GM21515 (cell line): ENCODE data around the gene PRDM16.

ENCODE experiments used
- ATAC-seq: cut with Tn5 transposase; IDR thresholded peaks from one replicate; pipeline ENCODE4 v1.9.1; 2021; ENCODE audit not compliant: unreplicated experiment

The PRDM16 gene

DNA sequence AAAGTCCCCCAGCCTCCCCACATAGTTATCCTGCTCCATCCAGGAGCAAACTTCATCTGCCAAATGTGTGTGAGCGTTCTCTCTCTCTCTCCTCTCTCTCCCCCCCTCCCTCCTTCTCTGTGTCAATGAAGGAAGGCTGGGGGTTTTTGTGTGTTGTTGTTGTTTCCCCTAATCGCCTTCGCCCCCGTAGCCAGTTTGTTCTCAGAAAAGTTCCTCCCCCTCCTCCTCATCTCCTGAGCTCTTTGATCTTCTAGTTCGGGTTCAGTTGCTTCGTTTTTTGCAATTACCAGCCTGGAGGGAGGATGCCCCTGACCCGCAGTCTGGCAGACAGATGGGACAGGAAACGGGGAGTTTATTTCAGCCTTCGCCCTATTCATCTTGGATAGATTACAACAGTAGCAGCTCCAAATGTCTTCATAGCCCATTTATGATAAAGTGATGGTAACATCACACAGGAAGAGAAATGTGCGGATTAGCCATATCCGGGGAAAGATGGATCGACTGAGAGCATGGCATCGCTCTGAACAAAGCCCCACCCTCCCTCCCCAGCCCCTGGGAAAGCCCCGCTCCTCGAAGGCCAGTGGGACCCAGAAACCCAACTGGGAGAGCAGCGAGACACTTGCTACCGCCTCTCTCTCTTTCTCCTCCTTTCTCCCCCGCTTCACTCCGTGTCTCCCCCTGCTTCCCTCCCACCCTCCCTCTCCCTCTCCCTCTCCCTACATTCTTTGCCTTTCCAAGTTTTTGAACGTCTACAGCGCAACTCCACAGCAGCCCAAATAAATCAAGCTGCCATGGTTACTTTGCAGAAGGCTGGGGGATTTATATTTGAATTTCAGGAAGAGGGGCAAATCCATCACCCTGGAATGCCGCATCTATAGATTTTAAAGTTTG is 245.7 kb downstream of the PRDM16 start:
- no peak for ATAC-seq

DNA sequence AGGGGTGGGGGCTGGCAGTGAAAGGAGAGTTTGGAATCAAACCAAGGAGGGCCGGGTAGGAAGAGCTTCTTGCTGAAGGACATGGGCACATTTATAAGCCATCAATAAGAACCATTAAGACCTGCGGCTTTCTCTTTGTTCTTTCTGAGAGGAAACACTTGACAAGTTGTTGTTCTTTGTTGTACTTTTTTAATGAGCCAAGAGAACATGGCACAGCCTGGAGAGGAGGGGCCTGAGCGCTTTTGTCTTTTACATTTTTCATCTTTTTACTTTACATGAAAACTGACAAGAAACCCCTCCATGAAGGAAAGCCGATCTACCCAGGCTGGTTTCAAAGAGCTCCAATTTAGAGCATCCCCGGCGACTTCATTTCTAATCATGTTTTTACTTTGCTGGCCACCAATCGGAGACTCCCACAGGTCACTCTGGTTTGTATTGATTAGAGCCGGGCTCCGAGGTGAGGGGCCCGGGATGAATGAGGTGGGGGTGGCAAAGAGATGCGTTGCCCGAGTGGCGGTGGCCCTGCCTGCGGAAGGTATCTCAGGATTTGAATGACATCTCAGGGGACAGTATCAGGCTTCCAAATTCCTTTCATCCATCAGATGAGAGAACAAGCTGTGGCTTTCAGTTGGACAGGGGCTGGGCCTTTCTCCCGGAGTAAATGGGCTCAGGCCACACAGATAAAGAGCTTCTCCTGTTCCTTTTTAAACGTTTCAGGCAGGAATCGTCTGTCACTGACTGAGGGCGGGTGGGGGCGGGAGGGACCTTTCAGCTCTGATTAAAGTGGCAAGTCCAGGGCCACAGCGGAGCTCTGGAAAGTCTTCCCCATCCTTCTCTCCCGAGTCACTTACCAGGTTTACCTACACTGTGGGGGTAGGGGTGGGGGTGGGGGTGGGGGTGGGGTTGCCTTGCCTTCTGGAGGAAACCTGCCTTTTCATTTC is 246.7 kb downstream of the PRDM16 start:
- no peak for ATAC-seq

DNA sequence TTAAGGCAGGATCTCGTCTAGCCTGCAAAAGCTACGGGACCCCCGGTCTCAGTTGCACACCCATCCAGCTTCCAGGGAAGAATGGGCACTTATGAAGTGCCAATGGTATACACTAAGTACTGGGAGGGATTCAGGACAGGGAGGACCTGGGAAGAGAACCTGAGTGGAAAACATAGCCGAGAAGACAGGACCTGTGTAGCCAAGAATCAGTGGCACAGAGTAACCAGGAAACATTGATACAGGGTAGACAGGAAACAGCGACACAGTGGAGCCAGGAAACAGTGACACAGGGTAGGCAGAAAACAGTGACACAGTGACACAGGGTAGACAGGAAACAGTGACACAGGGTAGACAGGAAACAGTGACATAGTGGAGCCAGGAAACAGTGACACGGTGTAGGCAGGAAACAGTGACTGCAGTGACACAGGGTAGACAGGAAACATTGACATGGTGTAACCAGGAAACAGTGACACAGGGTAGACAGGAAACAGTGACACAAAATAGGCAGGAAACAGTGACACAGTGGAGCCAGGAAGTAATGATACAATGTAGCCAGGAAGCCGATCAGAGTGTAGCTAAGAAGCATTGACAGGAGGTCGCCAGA is 247.4 kb downstream of the PRDM16 start:
- ATAC-seq = no peak

DNA sequence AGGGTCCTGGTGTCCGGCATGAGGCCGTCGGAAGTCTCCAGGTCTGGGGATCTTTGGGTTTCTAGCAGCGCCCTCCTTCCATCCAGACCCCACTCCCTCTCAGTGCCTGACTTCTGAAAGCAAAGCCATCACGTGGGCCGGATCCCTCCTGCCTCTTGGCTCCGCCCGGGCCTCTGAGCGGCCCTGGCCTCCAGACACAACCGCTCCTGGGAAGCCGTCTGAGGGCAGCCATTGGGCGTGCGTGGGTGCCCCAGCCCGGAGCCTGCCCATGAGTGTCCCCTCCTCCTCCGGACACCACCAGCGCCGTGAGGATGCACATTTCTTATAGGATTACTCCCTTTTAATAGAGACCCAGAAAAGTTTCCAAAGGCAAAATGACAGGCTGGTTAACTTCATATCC is 248.5 kb downstream of the PRDM16 start:
- no peak for ATAC-seq

DNA sequence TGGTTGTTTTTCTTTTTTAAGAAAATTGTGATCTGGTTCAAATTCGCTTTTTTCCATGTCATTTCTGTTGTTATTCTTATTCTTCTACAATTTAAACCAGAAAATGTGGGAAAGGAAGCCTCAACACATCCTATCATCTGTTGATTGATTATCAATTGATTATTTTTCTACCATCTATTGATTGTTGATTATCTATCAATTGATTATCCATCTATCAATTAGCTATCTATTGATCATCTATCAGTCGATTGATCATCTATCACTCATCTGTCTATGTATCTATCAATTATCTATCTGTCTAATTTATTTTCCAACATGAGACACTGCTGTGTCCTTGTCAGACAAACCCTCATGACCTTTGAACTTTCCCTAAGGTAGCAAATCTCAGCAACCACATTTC is 249.3 kb downstream of the PRDM16 start:
- ATAC-seq = no peak

DNA sequence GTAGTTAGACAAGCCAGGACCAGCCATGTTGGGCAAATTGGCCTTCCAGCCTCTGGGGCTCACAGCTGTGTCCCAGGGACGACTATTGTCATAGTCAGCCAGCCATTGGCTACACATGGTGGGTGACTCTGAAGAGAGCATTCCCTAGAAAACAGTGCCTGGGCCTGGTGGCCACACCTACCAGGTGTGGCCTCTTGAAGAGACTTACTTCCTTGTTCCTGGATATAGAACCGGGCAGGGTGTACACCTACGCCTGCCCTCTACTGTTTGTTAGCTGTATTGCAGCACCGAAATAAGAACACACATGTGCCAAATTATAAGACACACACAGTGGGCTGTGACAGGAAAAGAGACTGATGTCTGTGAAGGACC is 250.9 kb downstream of the PRDM16 start:
- ATAC-seq = no peak

DNA sequence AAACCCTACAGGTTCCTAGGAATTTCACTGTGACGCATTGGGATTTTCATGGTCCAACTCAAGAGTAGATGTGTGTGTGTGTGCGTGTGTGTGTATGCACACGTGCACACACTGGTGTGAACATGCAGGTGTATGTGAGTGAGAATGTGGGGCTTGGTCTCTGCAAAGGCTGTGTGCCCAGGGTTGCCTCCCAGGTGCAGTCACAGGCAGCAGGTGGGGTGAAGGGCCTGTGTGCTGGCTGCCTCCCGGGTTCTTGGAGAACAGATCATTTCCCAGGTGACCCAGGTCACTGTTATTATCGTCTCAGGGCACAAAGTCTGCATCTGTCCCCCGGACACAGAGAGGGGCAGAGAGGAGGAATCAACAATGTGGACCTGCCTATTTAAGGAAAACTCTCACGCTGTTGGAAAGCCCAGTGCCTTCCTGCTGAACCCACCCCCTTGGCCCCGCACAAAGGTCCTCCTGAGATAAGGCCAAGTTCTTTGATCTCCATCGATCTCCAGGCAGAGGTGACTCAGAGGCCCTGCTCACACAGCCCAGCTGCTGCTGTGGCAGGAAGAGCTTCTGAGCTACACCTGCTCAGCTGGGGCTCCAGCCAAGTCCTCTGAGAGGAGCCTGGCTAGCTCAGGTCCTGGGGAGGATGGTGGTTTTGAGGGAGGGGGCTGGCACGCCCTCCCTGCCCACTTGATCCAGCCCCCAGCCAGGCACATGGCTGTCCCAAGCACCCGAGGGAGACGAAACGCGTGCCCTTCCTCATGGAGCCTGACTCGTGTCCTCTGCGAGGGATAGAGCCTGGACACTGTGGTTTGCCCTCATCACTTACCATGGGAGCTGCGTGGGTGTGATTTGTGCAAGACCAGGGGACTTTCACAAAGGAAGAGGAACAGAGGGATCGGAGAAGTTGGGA is 251.5 kb downstream of the PRDM16 start:
- ATAC-seq = no peak

DNA sequence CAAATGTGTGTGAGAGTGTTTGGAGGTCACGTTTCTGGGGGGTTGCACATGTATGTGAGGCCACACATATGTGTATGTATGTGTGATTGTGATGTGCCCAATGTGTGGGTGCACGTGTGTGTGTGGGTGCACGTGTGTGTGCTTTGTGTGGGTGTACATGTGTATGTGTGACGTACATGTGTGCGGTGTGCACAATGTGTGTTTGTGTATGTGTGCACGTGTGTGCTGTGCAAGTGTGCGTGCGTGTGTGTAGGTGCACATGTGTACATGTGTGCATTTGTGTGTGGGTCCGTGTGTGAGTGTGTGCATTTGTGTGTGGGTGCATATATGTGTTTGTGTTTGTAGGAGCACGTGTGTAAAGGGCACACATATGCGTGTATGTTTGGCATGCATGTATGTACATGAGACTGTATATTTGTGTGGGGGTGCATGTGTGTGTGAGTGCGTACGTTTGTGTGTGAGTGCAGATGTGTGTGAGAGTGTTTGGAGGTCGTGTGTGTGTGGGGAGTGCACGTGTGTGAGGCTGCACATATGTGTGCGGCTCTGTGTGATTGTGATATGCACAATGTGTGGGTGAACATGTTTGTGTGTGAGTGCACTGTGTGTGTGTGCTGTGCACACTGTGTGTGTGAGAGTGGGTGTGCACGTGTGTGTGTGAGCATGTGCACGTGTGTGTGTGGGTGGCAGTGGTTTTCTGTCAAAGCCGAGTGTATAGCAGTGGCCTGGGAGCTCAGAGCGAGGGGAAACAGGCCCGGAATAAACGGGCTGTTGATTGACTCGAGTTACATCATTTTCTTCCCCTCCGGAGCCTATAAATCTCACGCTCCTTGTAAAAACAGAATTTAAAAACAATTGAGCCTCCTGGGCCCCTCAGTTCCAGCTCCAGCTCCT is 252.8 kb downstream of the PRDM16 start:
- ATAC-seq = no peak

DNA sequence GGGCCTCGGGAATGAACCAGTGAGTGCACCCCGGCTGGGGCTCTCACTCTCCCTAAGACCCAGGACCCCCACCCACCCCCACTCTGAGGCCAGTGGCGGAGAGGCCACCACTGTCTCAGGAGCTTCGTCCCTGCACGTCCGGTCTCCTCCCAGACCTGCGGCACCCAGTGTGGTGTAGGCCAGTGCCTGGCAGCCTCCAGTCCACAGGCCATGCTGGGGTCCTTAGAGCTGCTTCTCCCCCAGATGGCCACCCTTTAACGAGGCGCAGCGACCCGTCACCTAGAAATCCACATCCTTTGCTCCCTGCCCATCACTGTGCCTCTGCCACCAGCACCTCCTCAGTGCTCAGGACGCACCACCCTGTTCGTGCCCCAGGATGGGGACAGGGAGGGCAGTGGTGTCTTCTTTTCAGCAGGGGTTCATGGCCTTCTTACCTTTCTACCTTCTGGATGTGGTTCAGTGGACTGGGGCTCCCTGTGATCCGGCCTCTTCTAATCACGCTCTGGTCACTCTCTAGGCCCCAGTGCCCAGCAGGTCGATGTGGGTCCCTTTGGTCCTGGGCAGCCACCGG is 253.5 kb downstream of the PRDM16 start:
- ATAC-seq = no peak

DNA sequence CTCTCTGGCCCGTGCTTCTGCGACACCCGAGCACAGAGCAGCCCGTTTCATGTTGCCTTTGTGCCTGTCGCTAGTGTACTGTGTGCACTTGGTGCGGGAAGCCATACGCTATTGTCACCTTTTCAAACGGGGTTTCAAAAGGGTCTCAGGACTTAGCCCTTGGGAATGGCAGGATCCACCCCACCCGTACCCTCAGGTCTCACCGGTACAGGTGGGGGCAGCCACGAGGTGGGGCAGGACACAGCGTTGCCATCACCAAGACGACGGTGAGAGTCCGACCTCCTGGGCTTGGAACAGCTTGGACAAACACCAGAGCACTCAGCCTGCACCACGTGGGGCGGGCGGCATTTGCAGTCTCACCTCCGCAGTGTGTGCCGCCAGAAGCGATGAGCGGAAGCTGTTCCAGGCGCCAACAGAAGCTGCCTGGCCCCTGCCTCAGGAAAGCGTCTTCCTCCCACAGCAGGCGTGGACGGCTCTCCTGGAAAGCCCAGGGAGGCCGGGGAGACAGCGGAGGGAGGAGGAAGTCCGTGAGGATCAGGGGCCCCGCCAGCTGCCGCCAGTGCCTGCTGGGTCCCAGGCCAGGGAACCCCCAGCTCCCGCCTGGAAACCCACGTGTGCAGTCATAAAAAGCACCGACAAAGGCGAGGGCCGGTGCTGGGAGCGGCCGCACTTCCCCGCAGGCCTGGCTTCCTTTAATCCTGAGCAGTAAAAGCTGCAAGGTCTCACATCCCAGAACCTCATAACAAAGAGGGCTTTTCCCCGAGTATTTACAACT is 254.2 kb downstream of the PRDM16 start:
- ATAC-seq = no peak

DNA sequence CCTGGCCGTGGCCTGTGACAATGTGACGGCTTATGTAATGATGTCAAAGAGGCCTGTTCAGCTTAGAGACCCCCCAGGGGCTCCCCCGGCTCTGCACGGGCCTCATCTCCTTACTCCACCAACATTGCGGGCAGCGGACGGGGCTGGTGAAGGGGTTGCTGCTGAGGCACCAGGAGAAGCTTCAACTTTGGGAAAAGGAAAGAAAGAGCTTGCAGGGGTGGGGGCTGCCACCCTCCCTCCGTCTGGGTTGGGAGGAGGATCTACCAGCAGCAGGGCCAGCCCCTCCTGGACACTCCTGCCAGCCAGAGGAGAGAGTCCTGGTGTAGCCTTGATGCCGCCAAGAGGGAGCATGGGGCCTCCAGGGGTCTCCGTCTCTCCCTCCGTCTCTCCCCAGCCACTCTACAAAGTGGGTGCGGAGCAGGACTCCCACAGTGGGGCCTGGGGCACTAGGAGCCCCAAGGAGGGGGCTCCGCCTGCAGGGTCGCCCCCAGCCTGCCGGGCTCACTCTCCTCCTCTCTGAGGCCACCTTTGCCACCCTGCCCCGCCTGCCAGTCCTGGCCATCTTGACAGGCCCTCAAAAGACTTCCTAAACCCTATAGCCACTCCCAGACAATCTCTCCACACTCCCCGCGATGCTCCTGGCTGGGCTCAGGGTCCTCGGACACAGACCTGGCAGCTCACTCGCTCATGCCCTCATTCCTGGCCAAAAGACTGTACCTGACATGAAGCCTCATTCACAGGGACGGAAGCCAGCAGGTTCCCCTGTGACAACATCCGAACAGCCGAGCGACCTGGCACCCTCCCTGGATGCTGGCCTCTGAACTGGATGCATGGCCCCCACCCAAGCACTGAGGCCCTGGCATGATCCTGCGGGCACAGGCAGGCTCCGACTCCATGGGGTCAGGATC is 255.0 kb downstream of the PRDM16 start:
- no peak for ATAC-seq

DNA sequence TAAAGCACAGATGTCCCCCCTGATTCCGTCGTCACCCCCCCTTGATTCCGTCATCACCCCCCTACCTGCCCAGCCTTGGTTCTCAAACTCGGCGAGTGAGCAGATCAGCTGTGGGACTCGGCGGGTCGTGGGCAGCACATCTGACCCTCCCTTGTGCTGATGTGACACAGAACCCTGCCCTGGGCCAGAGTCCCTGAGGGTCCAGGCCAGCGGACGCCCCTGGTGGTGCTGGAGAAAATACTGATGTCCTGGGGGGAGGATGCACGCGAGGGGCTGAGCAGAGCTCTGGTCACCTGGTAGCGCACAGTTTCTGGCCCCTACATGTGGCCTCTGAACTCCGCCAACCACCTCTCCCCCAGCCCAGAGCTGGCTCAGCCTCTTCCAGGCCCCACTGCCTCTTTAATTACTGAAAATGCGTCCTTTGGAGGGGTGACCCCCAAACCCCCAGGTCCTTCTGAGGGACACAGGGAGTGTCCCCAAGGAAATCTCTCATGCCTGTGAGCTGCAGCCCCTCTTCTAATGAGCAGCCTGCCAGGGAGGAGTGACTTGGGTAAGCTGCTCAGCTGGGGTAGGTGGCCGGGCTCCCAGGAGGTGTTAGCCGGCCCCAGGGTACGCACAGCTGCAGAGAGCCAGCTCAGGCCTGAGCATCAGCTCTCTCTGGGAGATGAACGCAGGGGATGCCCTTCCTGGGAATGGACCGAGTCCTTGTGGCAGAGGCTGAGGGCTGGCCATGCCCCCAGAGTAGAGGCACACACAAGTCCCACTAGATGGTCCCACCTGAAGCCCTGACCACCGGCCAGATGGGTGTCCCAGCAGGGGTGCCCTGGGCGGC is 255.9 kb downstream of the PRDM16 start:
- no peak for ATAC-seq

DNA sequence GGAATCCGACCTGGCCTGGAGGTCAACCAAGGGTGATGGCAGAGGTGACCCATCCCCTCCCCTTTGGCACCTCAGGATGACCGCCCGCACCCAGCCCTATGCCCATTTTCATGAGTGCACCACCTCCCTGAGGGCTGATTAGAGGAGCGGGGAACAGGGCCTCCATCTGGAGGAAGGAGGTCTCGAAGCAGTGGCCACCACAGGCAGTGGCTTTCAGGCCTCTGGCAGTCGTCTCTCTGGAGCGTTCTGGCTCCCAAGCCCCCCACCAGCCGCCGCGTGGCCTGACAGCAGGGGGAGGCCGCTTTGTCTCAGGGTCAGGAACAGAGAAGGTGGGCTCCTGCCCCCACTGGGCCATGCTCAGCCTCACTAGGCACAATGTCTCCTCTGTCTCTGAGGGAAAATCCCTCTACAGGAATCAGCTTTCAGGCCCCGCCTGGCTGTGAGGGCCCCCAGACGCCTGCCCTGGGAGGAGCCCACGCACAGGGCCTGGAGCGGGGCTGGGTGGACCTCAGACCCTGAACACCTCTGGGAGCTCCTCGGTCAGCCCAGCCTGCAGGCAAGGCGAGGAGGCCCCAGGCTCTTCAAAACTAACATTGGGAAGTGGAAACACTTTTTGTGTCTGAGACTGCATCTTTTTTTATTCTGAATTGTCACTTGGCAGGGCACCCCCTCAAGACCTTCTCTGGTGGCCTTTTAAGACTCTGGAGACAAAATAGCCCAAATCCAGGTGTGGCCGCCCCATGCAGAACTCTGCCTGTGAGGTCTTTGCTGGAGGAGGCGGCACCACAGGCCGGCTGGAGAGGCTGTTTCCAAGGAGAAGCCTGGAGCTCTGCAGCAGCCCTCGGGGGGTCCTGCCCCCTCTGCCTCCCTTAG is 257.7 kb downstream of the PRDM16 start:
- ATAC-seq = no peak

DNA sequence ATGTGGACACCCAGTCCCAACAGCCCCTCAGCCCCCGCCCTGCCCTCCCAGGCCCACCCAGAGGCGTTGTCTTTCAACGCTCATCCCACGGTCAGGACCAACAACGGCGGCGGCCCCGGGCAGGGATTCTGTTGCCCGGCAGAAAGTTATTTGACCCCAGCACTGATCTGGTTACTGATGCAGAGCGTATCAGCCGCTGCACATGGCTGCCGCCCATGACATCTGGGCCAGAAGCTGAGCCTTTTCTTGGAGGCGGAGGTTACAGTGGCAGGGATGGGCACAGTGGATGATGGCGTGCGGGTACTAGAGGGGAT is 258.3 kb downstream of the PRDM16 start:
- ATAC-seq = no peak

DNA sequence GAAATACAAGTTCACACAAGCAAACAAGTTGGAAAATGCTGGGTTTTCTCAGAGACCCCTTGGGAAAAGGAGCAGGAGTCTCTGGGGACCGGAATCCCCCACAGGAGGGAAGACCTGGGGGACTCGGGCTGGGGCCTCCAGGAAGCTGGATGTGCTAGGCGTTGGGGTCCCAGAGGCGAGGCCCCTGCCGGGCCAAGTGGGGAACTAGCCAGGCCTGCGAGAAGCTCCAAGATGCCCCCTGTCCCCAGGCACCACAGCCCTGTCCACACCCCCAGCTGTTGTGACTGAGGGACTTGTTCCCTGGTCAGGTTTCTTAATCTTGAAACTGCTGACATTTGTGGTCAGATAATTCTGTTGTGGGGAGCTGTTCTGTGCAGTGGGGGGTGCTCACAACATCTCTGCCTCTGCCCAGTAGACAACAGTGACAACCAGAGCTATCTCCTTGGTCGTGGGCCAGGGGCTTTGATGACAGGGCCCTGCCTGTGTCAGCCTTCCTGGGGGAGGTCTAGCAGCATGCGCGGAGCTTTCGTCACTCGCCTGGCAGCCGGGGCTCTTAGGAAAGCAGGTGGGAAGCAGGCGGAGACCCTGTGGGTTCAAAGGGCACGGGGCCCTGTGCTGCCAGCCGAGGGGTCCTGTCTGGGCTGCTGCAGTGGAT is 259.1 kb downstream of the PRDM16 start:
- ATAC-seq = no peak
